GM18499 (cell line): Measurements from ENCODE around the gene DEFB108B.
"Not testable (repeated sequence)": the region's sequence is repeated elsewhere in the genome, so short reads cannot be mapped to it uniquely, and the experiment has no call there.

ENCODE experiments used
- ATAC-seq: cut with Tn5 transposase; IDR thresholded peaks from one replicate; pipeline ENCODE4 v1.9.1; 2021; ENCODE audit warnings: moderate number of reproducible peaks; ENCODE audit not compliant: insufficient read depth, unreplicated experiment

Gene DEFB108B, protein sequence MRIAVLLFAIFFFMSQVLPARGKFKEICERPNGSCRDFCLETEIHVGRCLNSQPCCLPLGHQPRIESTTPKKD

DNA sequence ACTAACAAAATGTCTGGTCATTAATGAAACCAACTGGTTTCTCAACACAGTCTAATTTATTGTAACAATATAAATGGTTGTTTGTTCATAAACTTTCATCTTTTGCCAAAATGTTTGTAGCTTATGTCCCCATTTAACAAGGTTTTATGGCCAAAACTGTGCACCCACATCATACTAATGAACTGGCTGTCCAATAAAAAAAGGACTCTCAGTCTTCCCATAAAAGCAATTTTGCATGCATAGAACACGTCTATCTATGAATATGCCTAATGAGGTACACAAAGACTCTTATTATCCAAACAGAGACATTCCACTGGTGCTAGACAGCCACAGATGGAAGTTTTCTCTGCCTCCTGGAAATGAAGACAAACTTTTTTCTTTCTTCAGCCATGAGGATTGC, at the start of gene DEFB108B:
DEFB108B (plus strand) TSS at position 390 of the 400 bp plus-strand sequence; CDS start at position 390, 0 bp downstream.
- ATAC-seq = not testable (repeated sequence)

DNA sequence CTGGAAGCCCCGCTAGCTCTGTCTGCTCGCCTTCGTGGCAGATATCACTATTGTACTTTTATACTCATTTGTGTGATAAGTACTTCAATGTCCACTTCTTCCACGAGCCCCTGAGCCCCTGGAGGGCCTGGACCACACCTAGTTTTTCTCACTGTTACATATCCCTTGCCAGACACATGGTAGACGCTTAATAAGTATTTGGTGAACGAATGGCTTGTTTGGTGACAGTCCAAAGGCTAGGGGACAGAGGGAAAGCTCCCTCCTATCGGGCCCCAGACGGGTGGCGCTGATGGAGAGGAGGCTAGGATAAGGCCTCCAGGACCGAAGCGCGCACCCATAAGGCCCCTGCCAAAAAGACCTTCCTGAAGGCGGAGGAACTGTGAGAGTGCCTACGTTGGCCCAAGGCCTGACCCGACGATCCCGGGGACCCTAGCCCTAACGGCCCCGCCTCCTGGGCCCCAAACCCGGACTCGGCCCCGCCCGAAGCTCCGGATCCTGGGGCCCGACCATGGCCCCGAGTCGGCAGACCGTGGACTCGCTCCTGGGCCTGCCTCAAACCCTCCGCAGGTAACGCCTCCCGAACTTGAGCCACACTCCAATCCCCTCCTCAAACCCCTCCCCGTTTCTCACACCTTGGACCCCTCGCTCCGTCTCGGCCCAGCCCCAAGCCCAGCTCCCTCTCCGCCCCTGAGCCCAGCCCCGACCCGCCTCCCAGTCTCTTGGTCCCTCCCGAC, 46.7 kb upstream of the DEFB108B start:
- ATAC-seq = not testable (repeated sequence)

DNA sequence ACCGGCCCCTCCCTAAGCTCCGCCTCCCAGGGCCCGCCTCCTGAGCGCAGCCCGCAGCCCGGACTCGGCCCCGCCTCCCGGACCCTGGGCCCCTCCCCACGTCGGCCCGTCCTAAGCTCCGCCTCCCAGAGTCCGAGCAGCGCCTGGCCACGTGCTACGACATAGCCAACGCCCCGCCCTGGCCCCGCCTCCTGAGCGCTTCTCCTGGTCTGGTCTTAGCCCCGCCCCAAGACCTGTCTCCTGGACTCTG, 46.2 kb upstream of the DEFB108B start:
- peak; percentile 75 for ATAC-seq

DNA sequence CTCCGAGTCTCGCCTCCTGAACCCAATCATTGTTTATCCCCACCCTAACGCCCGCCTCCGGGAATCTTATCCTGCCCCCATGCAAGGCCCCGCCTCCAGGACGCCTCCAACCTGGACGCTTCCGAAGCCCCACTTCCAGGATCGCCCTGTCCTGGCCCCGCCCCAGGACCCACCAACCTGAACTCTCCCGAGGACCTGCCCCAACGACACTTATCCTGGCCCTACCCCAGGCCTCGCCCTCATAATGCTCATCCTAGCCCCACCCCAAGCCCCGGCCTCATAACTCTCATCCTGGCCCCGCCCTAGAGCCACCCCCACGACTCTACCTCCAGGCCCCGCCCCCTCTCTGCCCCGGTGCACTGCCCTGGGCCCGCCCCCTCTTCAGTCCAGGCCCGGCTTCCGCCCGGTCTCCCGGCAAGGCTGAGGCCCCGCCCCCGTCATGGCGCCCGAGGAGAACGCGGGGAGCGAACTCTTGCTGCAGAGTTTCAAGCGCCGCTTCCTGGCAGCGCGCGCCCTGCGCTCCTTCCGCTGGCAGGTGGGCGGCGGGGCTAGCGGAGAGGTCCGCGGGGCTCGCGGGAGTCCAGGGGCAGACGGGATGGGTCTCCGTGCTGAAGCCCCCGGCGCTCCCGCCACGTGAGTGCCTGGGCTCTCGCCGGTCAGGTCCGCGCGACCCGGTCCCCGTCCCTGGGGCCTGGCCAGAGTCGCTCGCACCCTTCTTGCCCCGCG, 45.7 kb upstream of the DEFB108B start:
- ATAC-seq = no peak

DNA sequence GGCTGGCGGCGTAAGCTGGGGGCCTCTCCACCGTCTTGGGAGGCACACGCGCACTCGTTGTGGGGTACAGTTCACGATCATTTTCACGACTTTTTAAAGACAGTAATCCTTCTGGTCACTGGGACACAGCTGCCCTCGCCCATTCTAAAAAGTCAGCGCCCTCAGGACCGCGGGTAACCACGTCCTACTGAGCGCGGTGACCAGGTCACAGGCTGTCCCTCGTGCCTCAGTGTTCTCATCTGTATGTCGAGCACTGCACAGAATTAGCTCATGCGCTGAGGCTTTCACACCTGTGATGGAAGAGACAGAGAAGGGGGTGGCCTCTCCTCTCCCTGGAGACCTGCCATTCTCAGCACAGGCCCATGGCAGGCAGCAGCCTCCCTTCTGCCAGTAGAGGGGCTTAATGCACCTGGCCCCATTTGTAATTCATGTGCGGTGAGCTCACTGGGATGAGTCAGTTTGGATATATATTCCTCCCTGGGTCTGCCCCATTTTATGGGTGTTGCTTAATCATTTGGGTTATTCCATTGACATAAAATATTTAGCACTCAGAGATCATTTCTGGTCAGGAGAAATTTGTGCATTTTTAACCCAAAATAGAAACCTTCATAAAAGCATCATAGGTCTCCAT, 45.1 kb upstream of the DEFB108B start:
- ATAC-seq = not testable (repeated sequence)

DNA sequence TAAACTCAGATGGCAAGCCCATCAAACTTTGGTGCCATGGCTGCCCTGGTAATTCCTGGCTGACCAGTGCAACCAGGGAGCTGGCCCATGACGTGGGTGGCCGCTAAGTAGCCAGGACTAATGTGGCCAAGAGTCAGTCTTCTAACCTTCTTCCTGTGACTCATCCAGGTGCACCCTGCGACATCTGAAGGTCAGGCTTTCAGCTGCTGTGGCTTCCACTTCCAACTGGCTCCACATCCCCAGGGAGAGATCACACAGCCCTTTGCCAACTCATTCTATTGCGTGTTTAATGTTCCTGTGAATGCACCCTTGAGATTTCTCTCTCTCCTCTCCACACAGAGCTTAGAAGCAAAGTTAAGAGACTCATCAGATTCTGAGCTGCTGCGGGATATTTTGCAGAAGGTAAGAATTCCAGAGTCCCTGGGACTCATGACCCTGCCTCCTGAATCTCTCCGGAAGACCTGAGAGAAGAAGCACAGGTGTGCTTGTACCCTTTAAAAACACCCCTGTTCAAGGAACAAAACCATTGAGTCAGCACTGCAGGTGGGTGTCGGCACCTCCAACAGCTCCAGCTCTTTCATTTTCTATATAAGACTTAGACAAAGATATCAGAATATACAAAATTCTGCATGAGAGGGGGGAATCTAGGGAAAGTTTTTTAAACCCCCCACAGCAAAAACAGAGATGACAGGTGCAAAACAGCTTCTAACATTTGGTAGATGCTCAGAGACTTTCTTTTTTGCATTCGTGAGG, 43.4 kb upstream of the DEFB108B start:
- not testable (repeated sequence) for ATAC-seq

DNA sequence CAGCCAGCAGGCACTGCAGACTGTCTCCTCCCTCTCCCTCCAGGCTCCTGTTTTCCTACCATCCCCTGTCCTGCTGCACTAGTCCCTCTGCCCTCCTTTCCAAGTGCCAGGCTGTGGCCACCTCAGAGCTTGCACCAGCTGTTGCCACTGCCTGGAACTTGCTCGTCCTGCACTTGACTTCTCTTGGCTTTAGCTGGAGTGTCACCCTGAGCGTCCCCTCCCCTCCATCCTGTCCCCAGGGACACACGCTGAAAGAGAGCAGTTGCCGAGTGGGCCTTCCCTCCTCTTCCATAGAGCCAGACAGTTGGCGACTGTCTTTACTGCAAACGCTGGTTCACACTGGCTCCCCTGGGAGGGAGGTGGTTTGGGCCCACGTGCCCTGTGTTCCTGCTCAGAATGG, 41.9 kb upstream of the DEFB108B start:
- ATAC-seq = not testable (repeated sequence)

DNA sequence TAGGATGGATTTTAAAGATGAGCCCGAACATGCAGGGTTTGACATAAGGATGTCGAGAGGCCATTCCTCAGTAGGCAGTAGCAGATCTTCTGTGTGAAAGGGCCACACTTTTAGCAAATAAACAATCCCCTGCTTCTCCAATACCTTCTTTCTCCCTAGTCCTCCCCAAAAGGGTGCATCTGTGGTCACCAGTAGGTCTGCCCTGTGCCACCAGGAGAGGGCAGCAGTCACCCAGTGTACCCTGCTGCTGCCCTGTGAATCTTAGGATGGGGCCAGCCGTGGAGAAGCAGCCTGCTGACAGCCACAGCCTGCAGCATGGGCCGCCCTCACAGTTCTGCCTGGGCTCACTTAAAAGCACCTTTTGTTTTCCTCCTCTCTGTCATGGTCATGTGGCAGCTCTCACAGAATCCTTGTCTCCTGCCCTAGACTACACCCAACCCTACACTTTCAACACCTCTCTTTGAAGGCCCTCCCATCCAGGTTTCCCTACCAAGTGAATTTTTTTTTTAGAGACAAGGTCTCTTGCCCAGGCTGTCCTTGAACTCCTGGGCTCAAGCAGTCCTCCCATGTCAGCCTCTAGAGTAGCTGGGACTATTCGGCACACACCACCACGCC, 40.3 kb upstream of the DEFB108B start:
- ATAC-seq = not testable (repeated sequence)

DNA sequence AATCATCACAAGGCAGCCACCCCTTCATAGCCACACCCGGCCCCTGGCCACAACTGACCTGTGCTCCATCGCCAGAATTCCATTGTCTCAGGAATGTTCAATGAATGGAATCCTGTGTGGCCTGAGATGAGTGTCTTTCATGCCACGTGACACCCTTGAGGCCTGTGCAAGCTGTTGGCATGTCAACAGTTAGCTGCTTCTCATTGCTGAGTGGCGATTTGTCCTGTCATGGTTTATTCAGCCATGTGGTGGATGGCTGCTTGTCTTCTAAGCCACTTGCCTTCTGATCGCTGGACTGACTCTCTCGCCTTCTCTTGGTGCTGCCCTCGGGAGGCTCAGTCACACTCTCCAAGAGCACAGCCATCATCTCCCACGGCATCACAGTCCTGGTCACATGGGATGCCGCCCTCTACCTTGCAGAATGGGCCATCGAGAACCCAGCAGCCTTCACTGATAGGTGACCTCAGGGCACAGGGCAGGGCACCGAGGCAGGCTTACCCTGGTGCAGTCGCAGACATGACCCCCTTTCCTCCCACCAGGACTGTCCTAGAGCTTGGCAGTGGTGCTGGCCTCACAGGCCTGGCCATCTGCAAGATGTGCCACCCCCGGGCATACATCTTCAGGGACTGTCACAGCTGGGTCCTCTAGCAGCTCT, 38.5 kb upstream of the DEFB108B start:
- ATAC-seq = not testable (repeated sequence)

DNA sequence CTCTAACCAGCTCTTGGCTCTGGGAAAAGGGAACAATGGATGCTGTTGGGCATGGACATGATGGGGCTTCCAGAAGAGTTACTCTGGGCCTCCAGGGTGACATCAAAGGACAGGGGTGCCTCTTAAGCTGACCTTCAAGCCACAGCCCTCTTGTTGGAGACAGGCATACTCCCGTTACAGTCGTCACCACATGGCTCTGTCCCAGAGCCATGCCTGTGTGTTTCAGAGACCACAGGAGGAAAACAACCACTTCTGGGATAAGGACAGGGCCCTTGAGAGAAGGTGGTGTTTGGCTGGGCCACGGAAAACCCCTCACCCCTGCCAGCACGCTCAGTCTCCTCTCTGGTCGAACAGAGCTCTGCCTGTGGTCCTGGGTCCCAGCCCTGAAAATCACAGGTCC, 37.8 kb upstream of the DEFB108B start:
- ATAC-seq = not testable (repeated sequence)

DNA sequence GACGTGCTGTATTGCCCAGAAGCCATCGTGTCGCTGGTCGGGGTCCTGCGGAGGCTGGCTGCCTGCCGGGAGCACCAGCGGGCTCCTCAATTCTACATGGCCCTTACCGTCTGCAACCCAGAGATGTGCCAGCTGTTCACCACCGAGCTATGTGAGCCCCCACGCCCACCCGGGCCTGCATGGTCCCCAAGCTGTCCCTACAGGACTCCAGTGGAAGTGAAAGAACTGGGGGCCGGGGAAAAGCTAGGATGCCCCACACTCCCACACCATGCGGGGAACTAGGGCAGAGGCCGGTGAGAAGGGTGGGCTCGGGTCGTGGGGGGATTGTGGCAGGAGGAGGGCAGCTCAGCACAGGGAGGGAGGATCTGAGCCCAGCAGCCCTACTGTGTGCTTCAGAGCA, 37.0 kb upstream of the DEFB108B start:
- ATAC-seq = not testable (repeated sequence)

DNA sequence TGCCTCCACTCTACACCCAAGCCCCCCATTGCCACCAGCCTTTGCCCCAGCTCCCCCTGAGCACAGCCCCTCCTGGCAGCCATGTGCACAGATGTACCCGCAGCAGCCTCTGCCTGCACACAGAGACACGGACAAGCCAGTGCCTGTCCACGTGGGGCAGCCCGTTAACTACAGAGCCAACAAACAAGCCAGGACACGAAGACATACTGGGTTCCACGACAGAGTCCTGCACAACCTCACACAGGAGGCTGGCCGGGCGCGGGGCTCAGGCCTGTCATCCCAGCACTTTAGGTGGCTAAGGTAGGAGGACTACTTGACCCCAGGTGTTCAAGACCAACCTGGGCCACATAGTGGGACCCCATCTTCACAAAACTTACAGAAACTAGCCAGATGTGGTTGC, 36.2 kb upstream of the DEFB108B start:
- ATAC-seq = not testable (repeated sequence)

DNA sequence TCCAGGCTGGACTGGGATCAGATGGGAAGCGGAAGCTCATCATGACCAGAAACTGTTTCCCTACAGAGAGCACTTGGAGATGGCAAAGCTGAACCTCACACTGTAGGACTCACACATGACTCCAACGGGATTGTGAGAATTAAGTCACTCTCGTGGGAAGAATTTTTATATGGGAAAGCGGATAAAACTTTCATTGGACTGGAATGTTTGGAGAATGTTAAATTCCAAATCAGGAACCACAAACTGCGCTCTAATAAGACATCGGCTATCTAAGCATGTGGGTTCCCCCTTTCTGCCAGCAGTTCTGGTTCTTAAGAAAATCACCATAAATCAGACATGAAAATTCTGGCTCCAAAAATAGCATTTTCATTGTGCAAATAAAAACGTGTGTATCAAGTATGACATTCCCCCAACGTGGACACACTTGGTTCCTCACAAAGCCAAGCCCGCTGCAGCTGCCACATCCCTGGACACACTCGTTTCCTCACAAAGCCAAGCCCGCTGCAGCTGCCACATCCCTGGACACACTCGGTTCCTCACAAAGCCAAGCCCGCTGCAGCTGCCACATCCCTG, 33.4 kb upstream of the DEFB108B start:
- not testable (repeated sequence) for ATAC-seq

DNA sequence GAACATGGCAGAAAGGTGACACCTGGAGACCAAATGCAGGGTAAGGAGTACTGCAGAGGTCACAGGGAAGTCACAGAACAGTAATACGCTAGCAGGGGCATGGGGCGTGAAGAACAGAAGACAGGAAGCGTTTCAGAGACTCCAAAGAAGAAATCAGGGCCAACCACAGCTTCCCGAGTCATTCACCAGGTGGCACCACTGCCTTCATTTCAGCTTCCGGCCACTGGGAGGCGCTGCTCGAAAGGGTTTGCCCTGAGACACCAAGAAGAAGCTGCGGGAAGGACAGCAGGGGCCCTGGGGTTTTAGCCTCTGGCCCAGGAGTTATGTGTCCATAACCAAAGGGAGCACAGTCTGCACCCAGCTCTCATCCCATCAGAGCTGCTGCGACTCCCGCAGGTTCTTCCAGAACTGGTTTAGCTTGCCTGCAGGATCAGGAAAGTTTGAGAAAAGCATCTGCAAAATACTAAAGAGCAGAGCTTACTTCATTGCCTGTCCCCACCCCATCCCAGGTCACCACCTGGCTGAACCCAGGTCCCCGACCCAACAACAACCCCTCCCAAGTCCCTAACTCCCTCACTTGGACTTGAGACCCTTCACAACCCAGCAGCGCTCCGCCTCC, 32.6 kb upstream of the DEFB108B start:
- ATAC-seq = not testable (repeated sequence)

DNA sequence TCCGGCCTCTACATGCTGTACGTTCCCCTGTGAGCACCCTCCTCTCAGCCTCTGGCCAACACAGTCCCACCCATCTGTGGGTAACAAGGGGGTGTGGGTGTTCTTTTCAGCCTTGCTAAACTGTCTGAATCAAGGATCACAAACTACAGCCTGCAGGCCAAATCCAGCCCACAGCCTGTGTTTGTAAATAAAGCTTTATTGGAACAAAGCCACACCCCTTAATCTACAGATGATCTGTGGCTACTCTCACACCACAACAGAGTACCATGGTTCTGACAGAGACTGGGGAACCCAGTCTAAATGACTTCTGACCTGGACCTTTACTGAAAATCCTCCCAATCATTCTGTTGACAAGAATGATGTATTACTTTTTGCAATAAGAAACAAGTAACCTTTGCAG, 32.0 kb upstream of the DEFB108B start:
- ATAC-seq = not testable (repeated sequence)

DNA sequence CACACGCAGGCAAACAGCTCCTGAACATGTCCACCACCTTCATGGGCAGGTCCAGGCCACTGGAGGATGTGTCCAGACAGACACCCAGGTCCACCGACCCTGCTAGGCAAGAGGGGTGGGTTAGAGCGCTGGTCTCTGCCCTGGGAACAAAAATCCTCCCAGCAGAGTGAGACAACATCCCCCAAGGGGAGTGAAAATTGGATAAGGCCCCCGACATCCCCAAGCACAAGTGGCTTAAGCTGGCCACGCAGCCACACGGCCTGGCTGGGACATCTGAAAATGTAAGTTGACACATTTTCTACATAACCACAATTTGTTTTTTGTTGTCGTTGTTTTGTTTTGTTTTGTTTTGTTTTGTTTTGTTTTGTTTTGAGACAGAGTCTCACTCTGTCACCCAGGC, 30.1 kb upstream of the DEFB108B start:
- not testable (repeated sequence) for ATAC-seq

DNA sequence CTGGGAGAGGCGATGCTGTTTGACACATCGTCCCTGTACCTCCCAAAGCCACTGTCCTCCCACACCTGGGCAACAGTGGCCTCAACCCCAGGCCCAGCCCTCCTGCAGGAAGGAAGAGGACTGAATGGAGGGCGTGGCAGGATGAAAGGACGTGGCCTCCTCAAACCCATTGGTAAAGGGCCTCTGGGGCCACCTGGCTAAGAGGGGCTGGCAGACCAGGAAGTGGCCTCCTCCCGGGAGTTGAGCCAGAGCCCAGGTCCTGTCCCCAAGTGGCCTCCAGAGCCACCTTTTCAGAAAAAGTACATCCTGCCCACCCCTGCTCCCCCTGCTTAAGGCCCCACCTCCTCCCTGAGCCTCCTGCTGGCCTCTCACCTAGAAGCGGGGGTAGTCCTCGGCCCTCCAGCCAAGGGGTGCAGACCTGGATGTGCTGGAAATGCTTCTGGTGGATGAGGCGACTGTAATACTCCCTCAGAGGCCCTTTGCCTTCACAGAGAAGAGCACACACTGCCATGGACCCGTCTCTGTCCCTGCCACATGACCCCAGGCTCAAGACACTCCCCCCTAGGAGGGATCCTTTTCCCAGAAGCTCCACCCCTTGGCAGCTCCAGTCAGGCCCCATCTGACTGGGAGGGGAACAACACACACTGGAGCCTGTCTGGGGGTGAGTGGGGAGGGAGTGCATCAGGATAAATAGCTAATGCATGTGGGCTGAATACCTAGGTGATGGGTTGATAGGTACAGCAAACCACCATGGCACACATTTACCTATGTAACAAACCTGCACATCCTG, 28.6 kb upstream of the DEFB108B start:
- not testable (repeated sequence) for ATAC-seq

DNA sequence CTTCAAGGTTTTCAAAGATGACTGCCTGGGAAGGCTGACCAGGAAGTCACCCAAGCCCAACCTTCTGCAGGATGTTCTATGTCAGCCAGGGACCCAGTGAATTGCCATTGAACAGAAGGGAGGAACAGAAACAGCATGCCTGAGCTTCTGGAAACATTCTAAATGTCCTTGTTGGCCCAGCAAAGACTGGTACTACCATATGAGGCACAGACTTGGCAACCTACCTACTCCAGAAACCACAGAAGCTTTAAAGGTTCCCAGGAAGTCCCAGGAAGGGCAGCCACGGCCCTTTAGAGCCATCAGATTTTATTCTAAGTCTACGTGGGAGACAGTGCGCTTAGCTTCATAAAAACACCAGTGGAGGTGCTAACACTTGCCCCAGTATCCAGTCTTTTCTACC, 20.5 kb upstream of the DEFB108B start:
- not testable (repeated sequence) for ATAC-seq
